ENCODE measurements around the gene POLG. TPM values are rescaled to one million over a fixed set of nuclear protein-coding genes. Genes with fewer than 3 reads are reported as not detected.

Gene POLG
- total and polyA plus RNA-seq, 2 of the 4 experiments (the other 2 are of a cell fraction) = 19.9 to 30.6 TPM

GRCh38 chr15:89353991-89354390, 19.4 kb upstream of the POLG start:
- ChIA-PET CTCF (no interaction called here), POLR2A (ENCODE audit: unreplicated experiment) (no interaction called here)
- Histone ChIP-seq H3K18ac (ENCODE audit: low read depth, low read length) (no peak overlapping the region), H4K20me1 (ENCODE audit: insufficient read depth, low read length) (0 out of 2 replicates have a peak, but pooled peaks cover 2% of the 10 kb centered on the region), H4K91ac (ENCODE audit: insufficient read depth, low read depth, low read length) (no peak overlapping the region), H3K79me1 (ENCODE audit: low read depth in 1 of 2, low read length in 2 of 2) (no peaks in the 10 kb centered on the region), H2AK9ac (replicated peaks; ENCODE audit: low read depth, low read length, poor library complexity) (no peak overlapping the region), H3K27ac (ENCODE audit: insufficient read depth, low read length) (no peak overlapping the region), H2BK20ac (ENCODE audit: low read depth, low read length) (no peak overlapping the region), H3K36me3 (ENCODE audit: control insufficient read depth, insufficient read depth, low read length) (no peaks in the 10 kb centered on the region), H2BK120ac (ENCODE audit: low read depth, low read length) (no peak overlapping the region), H4K5ac (ENCODE audit: low read depth, low read length) (no peak overlapping the region), H3K4me2 (ENCODE audit: low read depth, low read length) (no peak overlapping the region), H2BK15ac (ENCODE audit: low read depth, low read length) (no peak overlapping the region), H3K4me3 (ENCODE audit: insufficient read depth, low read depth, low read length) (no peak overlapping the region), H2AK5ac (ENCODE audit: low read depth, low read length) (no peak overlapping the region), H2BK5ac (ENCODE audit: low read depth, low read length, poor library complexity, severe bottlenecking) (no peak overlapping the region), H3K23ac (ENCODE audit: low read depth, low read length) (no peak overlapping the region), H3K4me1 (ENCODE audit: control insufficient read depth, insufficient read depth, low read length) (no peaks in the 10 kb centered on the region), H4K8ac (ENCODE audit: low read depth in 2 of 2, low read length in 2 of 2) (no peak overlapping the region), H3K4ac (ENCODE audit: low read depth, low read length) (no peak overlapping the region), H3K27me3 (ENCODE audit: control insufficient read depth, insufficient read depth, low read length) (peaks cover 54% of the 10 kb centered on the region), H3K9me3 (ENCODE audit: control insufficient read depth, insufficient read depth, low read length) (no peaks in the 10 kb centered on the region), H3K14ac (replicated peaks; ENCODE audit: low read depth, low read length) (no peak overlapping the region), H3K56ac (ENCODE audit: extremely low read depth, insufficient read depth, low read length) (no peak overlapping the region), H3K9me1 (ENCODE audit: insufficient read depth, low read length) (no peaks in the 10 kb centered on the region), H3K9ac (ENCODE audit: low read depth, low read length) (no peak overlapping the region), H2AFZ (replicated peaks; ENCODE audit: low read length, poor library complexity) (no peak overlapping the region)
- intact Hi-C loops (cut with micrococcal nuclease) (no loop called here), in situ Hi-C loops (cut with MboI; ENCODE audit: low sequenced_read_pairs) (no loop called here), dilution Hi-C loops (cut with HindIII; ENCODE audit: low sequenced_read_pairs, unreplicated experiment) (no loop called here)
- TF ChIP-seq CEBPB (IDR thresholded peaks at IDR 0.05; ENCODE audit: low read depth, low read length) = no peak
- TF ChIP-seq, protein P1, sequence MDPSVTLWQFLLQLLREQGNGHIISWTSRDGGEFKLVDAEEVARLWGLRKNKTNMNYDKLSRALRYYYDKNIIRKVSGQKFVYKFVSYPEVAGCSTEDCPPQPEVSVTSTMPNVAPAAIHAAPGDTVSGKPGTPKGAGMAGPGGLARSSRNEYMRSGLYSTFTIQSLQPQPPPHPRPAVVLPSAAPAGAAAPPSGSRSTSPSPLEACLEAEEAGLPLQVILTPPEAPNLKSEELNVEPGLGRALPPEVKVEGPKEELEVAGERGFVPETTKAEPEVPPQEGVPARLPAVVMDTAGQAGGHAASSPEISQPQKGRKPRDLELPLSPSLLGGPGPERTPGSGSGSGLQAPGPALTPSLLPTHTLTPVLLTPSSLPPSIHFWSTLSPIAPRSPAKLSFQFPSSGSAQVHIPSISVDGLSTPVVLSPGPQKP (IDR thresholded peaks at IDR 0.05; ENCODE audit: borderline replicate concordance, low read depth, low read length) = no peak
- no peak for TF ChIP-seq RAD21 (IDR thresholded peaks at IDR 0.05; ENCODE audit: low read length)
- TF ChIP-seq USF2 (IDR thresholded peaks at IDR 0.05; ENCODE audit: low read depth, low read length) = no peak
- no peak for TF ChIP-seq FOS (IDR thresholded peaks at IDR 0.05; ENCODE audit: low read depth, low read length)
- TF ChIP-seq MAZ (IDR thresholded peaks at IDR 0.05; ENCODE audit: borderline replicate concordance, low read depth, low read length) = no peak
- no peak for TF ChIP-seq BHLHE40 (IDR thresholded peaks at IDR 0.05; ENCODE audit: low read depth, low read length)
- TF ChIP-seq RCOR1 (IDR thresholded peaks at IDR 0.05; ENCODE audit: insufficient replicate concordance, low read length) = no peak
- TF ChIP-seq MXI1 (IDR thresholded peaks at IDR 0.05; ENCODE audit: borderline replicate concordance, low read depth, low read length) = no peak
- no peak for TF ChIP-seq POLR2A (IDR thresholded peaks at IDR 0.05; ENCODE audit: low read depth, low read length)
- TF ChIP-seq CHD1 (IDR thresholded peaks at IDR 0.05; ENCODE audit: low read depth, low read length) = no peak
- TF ChIP-seq RFX5 (IDR thresholded peaks at IDR 0.05; ENCODE audit: low read depth, low read length) = no peak
- TF ChIP-seq MAFK (IDR thresholded peaks at IDR 0.05; ENCODE audit: low read depth, low read length) = no peak
- TF ChIP-seq, protein P2, sequence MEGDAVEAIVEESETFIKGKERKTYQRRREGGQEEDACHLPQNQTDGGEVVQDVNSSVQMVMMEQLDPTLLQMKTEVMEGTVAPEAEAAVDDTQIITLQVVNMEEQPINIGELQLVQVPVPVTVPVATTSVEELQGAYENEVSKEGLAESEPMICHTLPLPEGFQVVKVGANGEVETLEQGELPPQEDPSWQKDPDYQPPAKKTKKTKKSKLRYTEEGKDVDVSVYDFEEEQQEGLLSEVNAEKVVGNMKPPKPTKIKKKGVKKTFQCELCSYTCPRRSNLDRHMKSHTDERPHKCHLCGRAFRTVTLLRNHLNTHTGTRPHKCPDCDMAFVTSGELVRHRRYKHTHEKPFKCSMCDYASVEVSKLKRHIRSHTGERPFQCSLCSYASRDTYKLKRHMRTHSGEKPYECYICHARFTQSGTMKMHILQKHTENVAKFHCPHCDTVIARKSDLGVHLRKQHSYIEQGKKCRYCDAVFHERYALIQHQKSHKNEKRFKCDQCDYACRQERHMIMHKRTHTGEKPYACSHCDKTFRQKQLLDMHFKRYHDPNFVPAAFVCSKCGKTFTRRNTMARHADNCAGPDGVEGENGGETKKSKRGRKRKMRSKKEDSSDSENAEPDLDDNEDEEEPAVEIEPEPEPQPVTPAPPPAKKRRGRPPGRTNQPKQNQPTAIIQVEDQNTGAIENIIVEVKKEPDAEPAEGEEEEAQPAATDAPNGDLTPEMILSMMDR (conservative IDR thresholded peaks at IDR 0.05; ENCODE audit: low read depth, low read length) = no peak
- TF ChIP-seq NFE2L2 (IDR thresholded peaks at IDR 0.05; ENCODE audit: low read depth, low read length) = no peak
- TF ChIP-seq SMC3 (IDR thresholded peaks at IDR 0.05; ENCODE audit: low read depth, low read length) = no peak
- no peak for DNase-seq
- whole genome bisulfite sequencing, 2 experiments (ENCODE audit: extremely low coverage in 2 of 2, insufficient read length in 1 of 2) = no CpG with 5 or more reads among the region's 2 CpGs
- BruUV-seq (replicated peaks) = no TSS peak
- ATAC-seq (ENCODE audit: low read depth) = no peak

Measured in IMR-90 (cell line).